Activated CD4-positive, CD25-positive, alpha-beta regulatory T cell treated with anti-CD3 and anti-CD28 coated beads, Interleukin-2, amount 50 U/mL, for 24 hours (primary cell): ENCODE data around the gene TMEM80.

Experiments
- ATAC-seq, 2 donors: fragments of 150-1000 bp; cut with Tn5 transposase; one replicate each; pipeline ENCODE4 v1.10.0; 2021; ENCODE audit warnings: mild to moderate bottlenecking in 1 of 2, moderate library complexity in 1 of 2

Gene TMEM80

GRCh38 chr11:699753-700152 lies 4.1 kb downstream of the TMEM80 start:
- no peak for ATAC-seq

- no peak for ATAC-seq
Observed at GRCh38 chr11:701741-702461, 6.3 kb downstream of the TMEM80 start.

DNA sequence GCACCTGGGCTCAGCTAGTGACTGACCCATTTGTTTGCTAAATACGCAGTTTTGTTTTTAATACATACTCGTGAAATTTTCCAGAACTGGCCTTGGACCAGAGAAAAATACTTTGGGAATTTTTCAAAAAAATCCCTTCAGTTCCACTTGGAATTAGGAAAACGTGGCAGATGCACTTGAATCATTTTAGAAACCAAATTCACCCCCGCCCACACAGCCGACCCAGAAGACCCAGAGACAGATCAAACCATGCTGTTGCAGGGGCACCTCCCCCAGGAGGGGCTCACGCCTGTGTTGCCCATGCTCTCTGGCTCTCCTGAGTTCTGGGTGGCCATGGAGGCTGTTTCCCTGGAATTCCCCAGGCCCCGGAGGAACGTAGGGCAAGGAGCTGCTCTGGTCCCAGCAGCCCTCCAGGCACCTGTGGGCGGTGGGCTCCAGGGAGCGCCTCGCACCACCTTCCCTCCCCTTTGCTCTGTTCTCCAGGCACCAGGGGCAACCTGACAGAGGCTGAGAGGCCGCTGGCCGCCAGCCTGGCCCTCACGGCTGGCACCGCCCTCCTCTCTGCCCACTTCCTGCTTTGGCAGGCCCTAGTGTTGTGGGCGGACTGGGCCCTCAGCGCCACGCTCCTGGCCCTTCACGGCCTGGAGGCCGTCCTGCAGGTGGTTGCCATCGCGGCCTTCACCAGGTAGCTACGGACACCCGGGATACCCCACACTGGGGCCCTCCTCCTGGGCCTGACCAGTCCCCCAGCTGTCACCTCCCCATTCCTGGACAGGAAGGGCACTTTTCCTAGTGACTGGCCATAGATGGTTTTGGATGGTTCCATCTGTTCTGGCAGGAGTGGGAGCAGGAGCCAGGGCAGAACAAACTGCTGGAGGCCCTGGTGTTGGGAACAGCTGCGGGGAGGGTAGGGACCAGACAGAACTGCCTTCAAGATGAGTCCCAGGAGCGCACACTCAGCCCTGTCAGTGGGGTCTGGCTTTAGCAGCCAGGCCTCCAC lies 7.1 kb downstream of the TMEM80 start:
- ATAC-seq = peak; percentile 25 to 38

- ATAC-seq = no peak
Observed at GRCh38 chr11:703506-703905, 7.9 kb downstream of the TMEM80 start.

GRCh38 chr11:704228-704674 lies 8.6 kb downstream of the TMEM80 start:
- no peak for ATAC-seq

DNA sequence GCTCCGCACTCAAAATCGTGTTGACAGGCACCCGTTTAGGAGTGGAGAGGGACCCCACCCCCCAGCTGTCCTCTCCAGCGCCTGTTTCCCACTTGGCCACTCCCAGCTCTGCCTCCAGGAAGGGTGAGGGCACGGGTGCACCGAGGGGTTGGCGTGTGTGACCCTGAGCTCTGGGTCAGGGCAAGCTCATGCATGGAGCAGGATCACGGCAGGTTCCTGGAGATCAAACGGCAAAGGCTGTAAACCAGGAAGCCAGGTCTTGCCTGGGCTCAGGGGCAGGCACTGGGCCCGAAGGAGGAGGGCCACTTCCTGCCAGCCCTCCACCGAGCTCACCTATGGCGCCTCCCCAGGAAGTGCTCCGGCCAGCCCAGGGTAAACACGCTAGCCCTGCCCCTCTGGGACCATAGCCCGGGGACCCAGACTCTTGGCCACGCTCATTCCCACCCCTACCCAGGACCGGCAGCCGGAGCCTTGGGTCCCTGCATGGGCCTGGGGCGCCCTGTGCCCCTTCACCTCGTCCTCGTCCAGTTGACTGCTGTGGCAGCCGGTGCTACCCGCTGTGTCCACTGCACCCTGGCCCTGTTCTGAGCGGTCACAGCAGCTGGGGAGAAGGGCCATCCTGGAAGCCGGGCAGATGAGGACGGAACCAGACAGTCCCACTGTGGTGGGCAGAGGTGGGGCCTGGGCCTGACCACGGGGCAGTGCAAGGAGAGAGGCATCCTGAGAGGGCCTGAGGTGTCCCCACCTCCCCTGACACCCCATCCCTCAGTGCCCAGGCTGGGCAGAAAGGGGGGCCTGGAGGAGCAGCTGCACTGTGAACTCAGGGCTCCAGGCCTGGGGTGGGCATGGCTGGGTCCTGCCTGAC lies 9.4 kb downstream of the TMEM80 start:
- ATAC-seq = no peak

GRCh38 chr11:705646-706438 lies 10.2 kb downstream of the TMEM80 start, which contains the start of gene EPS8L2:
Gene EPS8L2 (plus strand): TSS chr11:706231. CDS start chr11:709408, 3,177 bp downstream.
- peak; percentile 28 to 32 for ATAC-seq

DNA sequence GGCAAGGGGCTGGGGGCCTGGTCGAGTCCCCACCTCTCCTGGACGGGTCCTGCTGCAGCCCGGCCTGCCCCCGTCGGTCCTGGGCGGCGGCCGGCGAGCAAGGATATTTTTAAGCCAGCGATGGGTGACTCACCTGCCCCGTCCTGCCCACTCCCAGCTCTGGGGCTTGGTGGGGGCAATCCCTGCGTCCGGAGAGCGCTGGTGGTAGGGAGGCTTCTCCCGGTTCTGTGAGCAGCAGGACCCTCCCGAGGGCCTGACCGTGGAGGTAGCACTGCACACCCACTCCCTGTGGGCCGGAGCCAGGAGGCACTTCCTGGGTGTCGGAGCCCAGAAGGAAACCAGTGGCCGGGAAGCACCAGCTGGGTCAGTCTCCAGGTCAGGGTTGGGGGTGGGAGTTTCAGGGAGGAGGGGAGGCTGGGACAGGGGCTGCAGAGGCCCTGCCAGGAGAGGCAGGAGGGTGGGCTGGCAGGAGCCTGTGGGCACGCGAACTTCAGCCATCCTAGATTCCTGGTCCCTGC lies 10.9 kb downstream of the TMEM80 start:
- ATAC-seq = peak in 1 of 2 donors; percentile 15

- no peak for ATAC-seq
Observed at GRCh38 chr11:706957-707816, 11.6 kb downstream of the TMEM80 start.

GRCh38 chr11:707817-708420 lies 12.3 kb downstream of the TMEM80 start:
- ATAC-seq = no peak

DNA sequence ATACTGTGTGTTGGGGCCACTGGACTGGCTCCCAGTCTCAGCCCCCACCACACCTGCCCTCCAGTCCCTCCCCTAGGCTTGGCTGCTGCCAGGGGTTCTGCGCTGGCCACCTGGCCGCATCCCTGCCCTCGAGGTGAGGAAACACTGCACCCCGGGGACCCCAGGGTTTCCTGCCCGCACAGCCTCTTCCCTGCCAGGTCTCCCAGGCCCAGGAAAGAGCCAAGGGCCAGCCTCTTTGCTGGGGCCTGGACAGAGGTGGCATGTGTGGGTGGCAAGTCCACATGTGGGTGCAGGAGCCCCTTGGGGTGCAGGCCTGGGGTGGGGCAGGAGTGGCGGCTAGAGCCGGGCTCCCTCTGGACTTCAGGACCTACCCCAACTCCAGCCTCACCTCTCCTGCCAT lies 12.9 kb downstream of the TMEM80 start:
- no peak for ATAC-seq

DNA sequence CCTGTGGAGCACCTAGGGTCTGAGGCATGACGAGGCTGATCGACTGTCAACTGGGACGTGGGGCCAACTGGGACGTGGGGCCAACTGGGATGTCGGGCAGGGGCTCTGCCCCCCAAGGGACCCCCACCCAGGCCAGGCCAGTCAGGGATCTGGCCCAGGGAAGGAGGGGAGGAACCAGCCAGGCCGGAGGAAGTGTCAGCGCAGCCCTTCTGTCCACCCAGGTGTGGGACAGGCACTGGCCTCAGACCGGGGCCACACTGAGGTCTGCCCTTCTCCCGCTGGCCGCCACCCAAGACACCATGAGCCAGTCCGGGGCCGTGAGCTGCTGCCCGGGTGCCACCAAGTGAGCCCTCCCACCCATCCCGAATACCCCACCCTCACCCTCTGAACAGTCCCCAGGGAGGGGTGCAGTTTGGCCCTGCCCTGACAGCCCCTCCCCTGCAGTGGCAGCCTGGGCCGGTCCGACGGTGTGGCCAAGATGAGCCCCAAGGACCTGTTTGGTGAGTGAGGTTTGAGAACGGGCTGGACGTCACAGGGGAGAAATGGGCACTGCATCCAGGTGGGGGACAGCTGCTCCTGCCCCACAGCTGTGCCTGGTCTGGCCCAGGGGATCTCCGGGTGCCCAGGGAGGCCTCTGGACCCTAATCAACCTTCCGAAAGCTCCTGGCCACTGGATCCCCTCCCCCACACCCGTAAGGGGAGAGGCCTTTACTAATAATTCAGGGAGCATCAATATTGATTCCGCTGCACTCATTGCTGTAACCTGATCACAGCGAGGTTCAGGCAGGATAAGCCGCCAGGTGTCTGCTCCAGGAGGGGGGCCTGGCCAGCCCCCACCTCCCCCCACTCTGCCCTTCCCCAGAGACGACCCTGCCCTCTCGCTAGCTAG lies 13.7 kb downstream of the TMEM80 start:
- ATAC-seq = no peak

DNA sequence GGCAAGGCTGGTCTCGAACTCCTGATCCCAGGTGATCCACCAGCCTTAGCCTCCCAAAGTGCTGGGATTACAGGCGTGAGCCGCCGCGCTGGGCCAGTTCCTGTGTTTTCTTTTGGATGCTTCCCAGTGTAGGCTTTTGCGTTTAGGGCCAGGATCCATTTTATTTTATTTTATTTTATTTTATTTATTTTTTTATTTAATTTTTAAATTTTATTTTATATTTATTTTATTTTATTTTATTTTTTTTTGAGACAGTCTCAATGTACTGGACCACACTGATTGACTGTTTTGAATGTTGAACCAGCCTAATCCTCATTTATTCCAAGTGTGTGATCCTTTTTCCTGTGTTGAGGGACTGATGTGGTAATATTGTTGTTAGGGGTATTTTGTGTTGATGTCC lies 18.8 kb downstream of the TMEM80 start:
- no peak for ATAC-seq

DNA sequence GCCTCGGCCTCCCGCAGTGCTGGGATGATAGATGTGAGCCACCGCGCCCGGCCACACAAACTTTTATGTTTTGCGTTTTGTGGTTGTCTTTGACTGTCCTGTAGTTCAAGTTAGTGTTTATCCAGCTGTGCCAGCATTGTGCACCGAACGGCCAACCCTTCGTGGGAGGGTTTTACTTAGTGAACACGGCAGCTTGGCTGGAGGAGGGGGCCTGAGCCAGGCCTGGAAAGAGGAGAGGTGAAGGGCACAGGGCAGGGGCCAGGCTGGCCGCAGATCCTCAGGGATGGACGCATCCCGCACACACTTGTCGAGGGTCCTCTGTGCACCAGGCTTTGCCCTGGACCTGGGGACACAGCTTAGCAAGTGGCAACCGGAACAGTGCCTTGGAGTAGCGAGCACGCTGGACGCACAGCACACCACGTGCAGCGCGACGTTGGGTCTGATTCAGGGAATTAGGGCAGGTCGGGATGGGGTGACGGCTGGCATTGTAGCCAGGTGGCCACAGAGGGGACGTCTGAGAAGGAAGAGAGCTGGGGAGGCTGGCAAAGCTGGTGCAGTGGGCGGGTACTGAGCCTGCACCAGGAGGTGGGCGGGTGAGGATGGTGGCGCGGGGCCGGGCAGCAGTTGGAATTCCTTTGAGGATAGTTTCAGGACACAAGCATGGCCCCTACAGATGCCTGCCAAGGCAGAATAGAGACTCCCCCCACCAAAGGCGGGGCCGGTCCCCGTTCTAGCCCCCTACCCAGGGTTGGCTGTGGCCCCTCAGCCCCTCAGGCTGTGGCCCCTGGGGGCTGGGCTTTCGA lies 23.8 kb downstream of the TMEM80 start:
- no peak for ATAC-seq

DNA sequence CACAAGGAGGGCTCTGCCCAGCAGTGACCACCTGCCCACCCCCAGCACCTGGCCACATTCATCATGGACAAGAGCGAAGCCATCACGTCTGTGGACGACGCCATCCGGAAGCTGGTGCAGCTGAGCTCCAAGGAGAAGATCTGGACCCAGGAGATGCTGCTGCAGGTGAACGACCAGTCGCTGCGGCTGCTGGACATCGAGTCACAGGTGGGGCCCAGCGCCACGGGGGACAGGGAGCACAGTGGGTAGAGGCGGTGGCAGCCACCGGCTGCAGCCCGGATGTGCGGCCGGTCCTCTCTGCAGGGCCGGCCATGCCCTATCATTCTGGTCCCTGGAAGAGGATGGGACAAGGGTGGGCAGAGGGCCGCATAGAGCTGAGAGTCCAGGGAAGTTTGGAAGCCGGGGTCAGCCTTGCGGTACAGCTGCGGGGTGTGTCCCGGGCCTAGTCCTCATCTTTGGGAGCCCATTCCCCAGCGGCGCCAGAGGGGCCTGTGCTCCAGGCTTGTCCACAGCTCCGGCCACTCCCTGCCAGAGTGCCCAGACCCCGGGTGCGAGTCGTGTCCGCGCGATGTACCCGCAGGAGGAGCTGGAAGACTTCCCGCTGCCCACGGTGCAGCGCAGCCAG lies 24.5 kb downstream of the TMEM80 start:
- no peak for ATAC-seq

DNA sequence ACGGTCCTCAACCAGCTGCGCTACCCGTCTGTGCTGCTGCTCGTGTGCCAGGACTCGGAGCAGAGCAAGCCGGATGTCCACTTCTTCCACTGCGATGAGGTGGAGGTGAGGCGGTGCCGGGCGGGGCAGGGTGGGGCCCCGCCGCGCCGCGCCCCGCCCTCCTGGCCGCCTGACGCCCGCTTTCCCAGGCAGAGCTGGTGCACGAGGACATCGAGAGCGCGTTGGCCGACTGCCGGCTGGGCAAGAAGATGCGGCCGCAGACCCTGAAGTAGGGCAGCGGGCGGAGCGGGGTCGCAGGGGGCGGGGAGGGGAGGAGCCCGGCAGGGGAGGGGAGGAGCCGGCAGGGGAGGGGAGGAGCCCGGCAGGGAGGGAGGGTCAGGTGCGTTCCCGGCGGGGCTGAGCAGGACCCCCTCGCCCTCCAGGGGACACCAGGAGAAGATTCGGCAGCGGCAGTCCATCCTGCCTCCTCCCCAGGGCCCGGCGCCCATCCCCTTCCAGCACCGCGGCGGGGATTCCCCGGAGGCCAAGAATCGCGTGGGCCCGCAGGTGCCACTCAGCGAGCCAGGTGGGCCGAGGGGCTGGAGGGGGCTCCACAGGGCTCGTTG lies 25.1 kb downstream of the TMEM80 start:
- ATAC-seq = peak; percentile 15 to 63

DNA sequence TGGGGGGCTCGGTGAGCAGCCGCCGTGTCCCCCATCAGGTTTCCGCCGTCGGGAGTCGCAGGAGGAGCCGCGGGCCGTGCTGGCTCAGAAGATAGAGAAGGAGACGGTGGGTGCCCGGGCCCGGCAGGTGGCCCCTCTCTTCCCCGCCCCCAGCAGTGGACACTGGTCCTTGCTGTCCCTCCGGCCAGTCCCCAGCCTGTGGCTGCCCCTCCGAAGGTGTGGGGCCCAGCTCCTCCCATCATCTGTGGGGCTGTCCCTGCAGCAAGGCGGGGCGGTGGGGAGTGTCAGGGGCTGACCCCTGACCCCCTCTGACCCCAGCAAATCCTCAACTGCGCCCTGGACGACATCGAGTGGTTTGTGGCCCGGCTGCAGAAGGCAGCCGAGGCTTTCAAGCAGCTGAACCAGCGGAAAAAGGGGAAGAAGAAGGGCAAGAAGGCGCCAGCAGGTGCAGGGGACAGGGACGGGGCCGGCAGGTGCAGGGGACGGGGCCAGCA lies 25.7 kb downstream of the TMEM80 start:
- ATAC-seq = no peak
